GM23338 (cell line): ENCODE results near the gene MRPS11. TPM values are rescaled to one million over a fixed set of nuclear protein-coding genes. Genes with fewer than 3 reads are reported as not detected.

Source experiments
- ATAC-seq: fragments of 200-7000 bp; cut with Tn5 transposase; 3 replicates; pipeline ENCODE4 v1.9.1; 2020
- DNase-seq: peaks from one replicate; pipeline ENCODE4 v3.0.0-alpha.2; 2015; ENCODE audit warnings: low spot score
- H2AFZ ChIP-seq: fragments of 200-600 bp; sonication (generic); 2 replicates; pipeline ENCODE4 v1.8.0; 2016; ENCODE audit warnings: antibody characterized with exemption, mild to moderate bottlenecking, moderate library complexity
- H3F3A ChIP-seq: fragments of 200-600 bp; sonication (generic); replicated peaks from 2 replicates; pipeline ENCODE4 v1.8.0; 2017; ENCODE audit warnings: antibody characterized with exemption, mixed run types, low read depth
- H3K27ac ChIP-seq: fragments of 200-600 bp; sonication (generic); 2 replicates; pipeline ENCODE4 v1.6.1; 2016; ENCODE audit warnings: low read depth
- H3K27me3 ChIP-seq: fragments of 200-600 bp; sonication (generic); 2 replicates; pipeline ENCODE4 v1.8.0; 2016; ENCODE audit warnings: mild to moderate bottlenecking, mixed run types, moderate library complexity; ENCODE audit not compliant: insufficient read depth
- H3K36me3 ChIP-seq: fragments of 200-600 bp; sonication (generic); 2 replicates; pipeline ENCODE4 v1.8.0; 2016; ENCODE audit warnings: mild to moderate bottlenecking; ENCODE audit not compliant: insufficient read depth
- H3K4me1 ChIP-seq: fragments of 200-600 bp; sonication (generic); 2 replicates; pipeline ENCODE4 v1.8.0; 2016; ENCODE audit warnings: mild to moderate bottlenecking, moderate library complexity; ENCODE audit not compliant: insufficient read depth
- H3K4me2 ChIP-seq: fragments of 200-600 bp; sonication (generic); 2 replicates; pipeline ENCODE4 v1.7.1; 2017; ENCODE audit warnings: mixed run types
- H3K4me3 ChIP-seq: fragments of 200-600 bp; sonication (generic); 2 replicates; pipeline ENCODE4 v1.6.1; 2016; ENCODE audit warnings: mixed run types
- H3K79me2 ChIP-seq: fragments of 200-600 bp; sonication (generic); replicated peaks from 2 replicates; pipeline ENCODE4 v1.8.0; 2017; ENCODE audit warnings: mild to moderate bottlenecking; ENCODE audit not compliant: insufficient read depth
- H3K9me2 ChIP-seq: fragments of 200-600 bp; sonication (generic); 2 replicates; pipeline ENCODE4 v1.8.0; 2017; ENCODE audit not compliant: insufficient read depth
- H4K20me1 ChIP-seq: fragments of 200-600 bp; sonication (generic); replicated peaks from 2 replicates; pipeline ENCODE4 v1.8.0; 2017; ENCODE audit warnings: mild to moderate bottlenecking; ENCODE audit not compliant: insufficient read depth
- H3K27ac Mint-ChIP-seq: 2 replicates; pipeline ENCODE4 v1.8.0; 2020; ENCODE audit warnings: inconsistent platforms, mild to moderate bottlenecking, moderate library complexity, mixed read lengths
- H3K27me3 Mint-ChIP-seq: 3 replicates; pipeline ENCODE4 v1.8.0; 2022; ENCODE audit warnings: low read depth, mild to moderate bottlenecking, moderate library complexity, mixed read lengths, inconsistent platforms; ENCODE audit not compliant: insufficient read depth, poor library complexity
- H3K36me3 Mint-ChIP-seq: 3 replicates; pipeline ENCODE4 v1.8.0; 2021; ENCODE audit warnings: low read depth, mild to moderate bottlenecking, inconsistent platforms, moderate library complexity, mixed read lengths
- H3K4me1 Mint-ChIP-seq: 3 replicates; pipeline ENCODE4 v1.8.0; 2020; ENCODE audit warnings: mild to moderate bottlenecking, inconsistent platforms, mixed read lengths
- H3K4me3 Mint-ChIP-seq: 3 replicates; pipeline ENCODE4 v1.8.0; 2021; ENCODE audit warnings: moderate library complexity, mild to moderate bottlenecking, inconsistent platforms, mixed read lengths
- H3K9me3 Mint-ChIP-seq: 3 replicates; pipeline ENCODE4 v1.8.0; 2020; ENCODE audit warnings: moderate library complexity, mild to moderate bottlenecking, inconsistent platforms, mixed read lengths
- EZH2 ChIP-seq: fragments of 200-600 bp; sonication (generic); IDR thresholded peaks from one replicate; pipeline ENCODE4 v1.8.0; 2017; ENCODE audit warnings: antibody characterized with exemption, mild to moderate bottlenecking, low read depth; ENCODE audit not compliant: unreplicated experiment
- EZH2phosphoT487 ChIP-seq: fragments of 200-600 bp; sonication (generic); IDR thresholded peaks from one replicate; pipeline ENCODE4 v1.8.1; 2018; ENCODE audit warnings: antibody characterized with exemption; ENCODE audit not compliant: unreplicated experiment
- JUNB ChIP-seq: IDR thresholded peaks from one replicate; pipeline ENCODE4 v1.6.1; 2016; ENCODE audit warnings: antibody characterized with exemption; ENCODE audit not compliant: unreplicated experiment
- NANOG ChIP-seq: IDR thresholded peaks from 2 replicates; pipeline ENCODE4 v1.6.1; 2016; ENCODE audit warnings: antibody characterized with exemption, borderline replicate concordance
- POLR2AphosphoS5 ChIP-seq: IDR thresholded peaks from 2 replicates; pipeline ENCODE4 v1.6.1; 2016; ENCODE audit warnings: antibody characterized with exemption, low read depth
- REST ChIP-seq: IDR thresholded peaks from one replicate; pipeline ENCODE4 v1.6.1; 2018; ENCODE audit warnings: antibody characterized with exemption; ENCODE audit not compliant: unreplicated experiment
- STAT1 ChIP-seq: IDR thresholded peaks from one replicate; pipeline ENCODE4 v1.6.1; 2016; ENCODE audit warnings: antibody characterized with exemption; ENCODE audit not compliant: unreplicated experiment
- ZNF331 ChIP-seq: fragments of 250-450 bp; sonication (Bioruptor Pico); IDR thresholded peaks from 2 replicates; pipeline ENCODE4 v1.5.0; 2020; ENCODE audit warnings: low read depth, mild to moderate bottlenecking, moderate library complexity
- polyA plus RNA-seq: library from polyadenylated mRNA; unstranded; fragments of >200 nt; fragmentation: Nextera tagmentation; extraction: Ambion mirVana; gene quantifications from 2 replicates; pipeline ENCODE4 v1.2.1, GENCODE V29; 2016
- total RNA-seq: library from RNA; depleted of rRNA; stranded (reverse); fragments of >200 nt; shearing (Covaris generic); gene quantifications from 2 replicates; pipeline ENCODE4 v1.2.3, GENCODE V29; 2014
- TF ChIP-seq, protein P1 (sequence below), 2 experiments: fragments of 200-600 bp in 1 of 2; sonication (generic) in 1 of 2; conservative IDR thresholded peaks; 2 replicates each; pipeline versions ENCODE4 v1.5.1 to v1.6.1; 2016 to 2017; ENCODE audit warnings: antibody characterized with exemption in 2 of 2, low read depth in 2 of 2, mild to moderate bottlenecking in 2 of 2, moderate library complexity in 1 of 2

The MRPS11 gene
- total and polyA plus RNA-seq, 2 experiments from 2014 or later = 35.8 to 57.9 TPM

DNA sequence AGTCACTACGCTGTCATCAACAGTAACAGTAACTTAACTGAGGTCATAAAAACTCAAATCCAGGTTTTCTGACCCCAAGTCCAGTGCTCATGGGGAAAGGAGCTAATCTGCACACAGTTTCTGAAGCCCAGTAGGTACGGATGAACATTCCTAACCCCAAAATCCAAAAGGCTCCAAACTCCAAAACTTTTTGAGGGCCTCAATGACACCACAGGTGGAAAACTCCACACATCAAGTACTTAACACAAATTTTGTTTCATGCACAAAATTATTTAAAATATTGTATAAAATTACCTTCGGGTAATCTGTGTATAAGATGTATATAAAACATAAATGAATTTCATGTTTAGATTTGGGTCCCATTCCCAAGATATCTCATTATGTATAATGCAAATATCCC lies 10.8 kb upstream of the MRPS11 start (continued):
- no peak for TF ChIP-seq JUNB
- no peak for TF ChIP-seq EZH2phosphoT487
- TF ChIP-seq EZH2 = no peak
- no peak for TF ChIP-seq REST
- TF ChIP-seq POLR2AphosphoS5 = no peak

DNA sequence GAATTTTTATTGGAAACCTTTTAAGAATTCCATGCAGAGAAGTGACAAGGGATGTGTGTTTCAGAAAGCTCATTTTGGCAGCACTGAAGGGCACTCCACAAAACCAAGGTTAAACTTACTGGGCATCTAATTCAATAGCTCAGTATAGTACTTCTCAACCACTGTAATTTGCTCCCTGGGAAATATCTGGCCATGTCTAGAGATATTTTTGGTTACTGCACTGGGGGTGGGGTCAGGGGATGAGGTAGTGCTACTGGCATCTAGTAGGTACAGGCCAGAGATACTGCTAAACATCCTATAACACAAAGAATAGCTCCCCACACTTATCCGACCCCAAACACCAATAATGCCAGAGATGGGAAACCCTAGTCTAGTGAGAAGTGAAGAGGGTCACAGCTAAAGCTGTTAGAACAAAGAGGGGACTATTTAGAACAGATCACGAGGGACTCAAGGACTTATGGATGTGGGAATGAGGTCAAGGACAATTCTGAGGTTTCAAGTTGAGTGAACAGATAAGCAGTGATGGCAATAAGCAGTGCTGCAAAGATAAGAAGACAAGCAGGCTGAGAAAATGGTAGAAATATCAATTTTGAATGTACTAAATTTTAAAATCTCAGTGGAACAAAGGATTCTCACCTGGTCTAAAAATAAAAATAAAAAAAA lies 3.5 kb upstream of the MRPS11 start:
- no peak overlapping the region for H3K4me3 Mint-ChIP-seq

More for the DNA sequence above, 3.5 kb upstream of the MRPS11 start:
- no peak overlapping the region for H3K4me3 ChIP-seq
- no peak overlapping the region for H3K4me2 ChIP-seq
- H3F3A ChIP-seq = no peaks in the 10 kb centered on the region
- no peak overlapping the region for H2AFZ ChIP-seq
- no peak overlapping the region for H3K27ac ChIP-seq
- H3K9me2 ChIP-seq = no peaks in the 10 kb centered on the region
- H3K36me3 ChIP-seq = peaks cover 35% of the 10 kb centered on the region
- TF ChIP-seq EZH2phosphoT487 (no peak), STAT1 (no peak), NANOG (no peak), EZH2 (no peak), ZNF331 (CRISPR knock-in tag) (no peak)
- TF ChIP-seq, protein P1, sequence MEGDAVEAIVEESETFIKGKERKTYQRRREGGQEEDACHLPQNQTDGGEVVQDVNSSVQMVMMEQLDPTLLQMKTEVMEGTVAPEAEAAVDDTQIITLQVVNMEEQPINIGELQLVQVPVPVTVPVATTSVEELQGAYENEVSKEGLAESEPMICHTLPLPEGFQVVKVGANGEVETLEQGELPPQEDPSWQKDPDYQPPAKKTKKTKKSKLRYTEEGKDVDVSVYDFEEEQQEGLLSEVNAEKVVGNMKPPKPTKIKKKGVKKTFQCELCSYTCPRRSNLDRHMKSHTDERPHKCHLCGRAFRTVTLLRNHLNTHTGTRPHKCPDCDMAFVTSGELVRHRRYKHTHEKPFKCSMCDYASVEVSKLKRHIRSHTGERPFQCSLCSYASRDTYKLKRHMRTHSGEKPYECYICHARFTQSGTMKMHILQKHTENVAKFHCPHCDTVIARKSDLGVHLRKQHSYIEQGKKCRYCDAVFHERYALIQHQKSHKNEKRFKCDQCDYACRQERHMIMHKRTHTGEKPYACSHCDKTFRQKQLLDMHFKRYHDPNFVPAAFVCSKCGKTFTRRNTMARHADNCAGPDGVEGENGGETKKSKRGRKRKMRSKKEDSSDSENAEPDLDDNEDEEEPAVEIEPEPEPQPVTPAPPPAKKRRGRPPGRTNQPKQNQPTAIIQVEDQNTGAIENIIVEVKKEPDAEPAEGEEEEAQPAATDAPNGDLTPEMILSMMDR (conservative IDR thresholded peaks at IDR 0.05; ENCODE audit: low read depth in 2 of 2) = no peak
- H3K4me1 ChIP-seq = peaks cover 9% of the 10 kb centered on the region; the same call in 1 of the 2 replicates
- peaks cover 6% of the 10 kb centered on the region; the same call in 1 of the 2 replicates for H4K20me1 ChIP-seq
- ATAC-seq (no peak), DNase-seq (no peak)
- H3K79me2 ChIP-seq = peaks cover 33% of the 10 kb centered on the region
- peaks cover 6% of the 10 kb centered on the region for H3K27me3 Mint-ChIP-seq
- peaks cover 44% of the 10 kb centered on the region for H3K36me3 Mint-ChIP-seq
- no peaks in the 10 kb centered on the region for H3K27me3 ChIP-seq
- no peaks in the 10 kb centered on the region; the same call in 2 of the 3 replicates for H3K9me3 Mint-ChIP-seq
- H3K4me1 Mint-ChIP-seq = peaks cover 14% of the 10 kb centered on the region; the same call in 2 of the 3 replicates
- H3K27ac Mint-ChIP-seq = no peak overlapping the region
